Endothelial cell of umbilical vein (primary cell): ENCODE data around the gene PRDM2. TPM values are rescaled to one million over a fixed set of nuclear protein-coding genes. Genes with fewer than 3 reads are reported as not detected.

Experiments
- BruUV-seq: library from RNA; stranded (reverse); fragments of 400-500 nt; replicated peaks from 2 replicates; lab custom pipeline; 2021; lab: Mats Ljungman, UMichigan
- CTCF ChIA-PET: fragments of 300-600, 350-600 bp; sonication (Branson Sonifier 250); formaldehyde crosslinking; loops from one replicate; lab custom pipeline; 2021; ENCODE audit warnings: antibody characterized with exemption, inconsistent platforms; lab: Charles Lee
- POLR2A ChIA-PET: fragments of 300-600, 350-600 bp; sonication (Branson Sonifier 250); formaldehyde crosslinking; loops from one replicate; lab custom pipeline; 2021; ENCODE audit warnings: antibody characterized with exemption, inconsistent platforms; lab: Charles Lee
- DNase-seq: peaks from one replicate; pipeline ENCODE4 v3.0.0-alpha.2; 2011; ENCODE audit warnings: low read depth, low spot score
- FAIRE-seq: peaks from 2 replicates; lab custom pipeline; 2011; peaks lifted over from hg19 to GRCh38; lab: Jason Lieb, UNC
- H2AFZ ChIP-seq: 2 replicates; pipeline ENCODE4 v1.6.0; 2012; ENCODE audit warnings: low read depth, low read length, control low read depth, inconsistent platforms
- H3K27ac ChIP-seq: 2 replicates; pipeline ENCODE4 v1.5.1; 2011; ENCODE audit warnings: low read depth, mild to moderate bottlenecking, control low read depth, low read length, moderate library complexity; ENCODE audit not compliant: insufficient read depth
- H3K27me3 ChIP-seq, 2 experiments: 2 replicates each; pipeline versions ENCODE4 v1.6.0 to v1.6.1; 2011; ENCODE audit warnings: low read length in 2 of 2, mixed read lengths in 1 of 2; ENCODE audit not compliant: control insufficient read depth in 2 of 2, insufficient read depth in 2 of 2
- H3K36me3 ChIP-seq, 2 experiments: 2 replicates in 1 of 2; 3 replicates in 1 of 2; pipeline ENCODE4 v1.5.1; 2011; ENCODE audit warnings: low read length in 2 of 2, mild to moderate bottlenecking in 1 of 2, moderate library complexity in 1 of 2; ENCODE audit not compliant: control insufficient read depth in 2 of 2, insufficient read depth in 2 of 2; ENCODE audit errors: extremely low read depth in 1 of 2
- H3K4me1 ChIP-seq: 3 replicates; pipeline ENCODE4 v1.5.1; 2011; ENCODE audit warnings: mild to moderate bottlenecking, low read length; ENCODE audit not compliant: control insufficient read depth, insufficient read depth; ENCODE audit errors: extremely low read depth
- H3K4me2 ChIP-seq: 2 replicates; pipeline ENCODE4 v1.6.1; 2011; ENCODE audit warnings: low read length, control low read depth, mixed read lengths; ENCODE audit not compliant: insufficient read depth
- H3K4me3 ChIP-seq, 3 experiments: fragments of 200-600 bp in 1 of 3; sonication (generic), shearing (Covaris generic) in 1 of 3; replicated peaks in 1 of 3; 2 replicates each; pipeline ENCODE4 v1.5.1; 2011 to 2016; ENCODE audit warnings: control low read depth in 3 of 3, low read length in 3 of 3, mild to moderate bottlenecking in 2 of 3, inconsistent platforms in 1 of 3, low read depth in 1 of 3, moderate library complexity in 1 of 3; ENCODE audit not compliant: insufficient read depth in 1 of 3
- H3K79me2 ChIP-seq: 2 replicates; pipeline ENCODE4 v1.6.0; 2012; ENCODE audit warnings: low read length, inconsistent platforms; ENCODE audit not compliant: control insufficient read depth, insufficient read depth
- H3K9ac ChIP-seq: replicated peaks from 2 replicates; pipeline ENCODE3; 2011; ENCODE audit warnings: low read length, control low read depth; ENCODE audit not compliant: insufficient read depth; ENCODE audit errors: extremely low read depth
- H3K9me1 ChIP-seq: replicated peaks from 3 replicates; pipeline ENCODE4 v1.6.0; 2011; ENCODE audit warnings: mild to moderate bottlenecking, low read length; ENCODE audit not compliant: control insufficient read depth, insufficient read depth; ENCODE audit errors: extremely low read depth
- H3K9me3 ChIP-seq: replicated peaks from 2 replicates; pipeline ENCODE4 v1.5.1; 2012; ENCODE audit warnings: low read length, inconsistent platforms; ENCODE audit not compliant: control insufficient read depth, insufficient read depth
- H4K20me1 ChIP-seq: replicated peaks from 2 replicates; pipeline ENCODE3; 2011; ENCODE audit warnings: mild to moderate bottlenecking, low read length; ENCODE audit not compliant: control insufficient read depth, insufficient read depth; ENCODE audit errors: extremely low read depth
- CTCF ChIP-seq, 2 donors: IDR thresholded peaks; 1 replicate in 1 of 2; 2 replicates in 1 of 2; pipeline ENCODE4 v1.5.1; 2011; ENCODE audit warnings: low read length in 2 of 2, mild to moderate bottlenecking in 2 of 2, moderate library complexity in 2 of 2, control low read depth in 1 of 2, inconsistent platforms in 1 of 2, low read depth in 1 of 2; ENCODE audit not compliant: insufficient read depth in 1 of 2; ENCODE audit errors: extremely low read depth in 1 of 2
- EZH2 ChIP-seq: IDR thresholded peaks from 2 replicates; pipeline ENCODE4 v1.6.1; 2012; ENCODE audit warnings: borderline replicate concordance, low read depth, mild to moderate bottlenecking, moderate library complexity, low read length, inconsistent platforms; ENCODE audit not compliant: severe bottlenecking
- FOS ChIP-seq: IDR thresholded peaks from 2 replicates; pipeline ENCODE4 v1.6.1; 2011; ENCODE audit warnings: mild to moderate bottlenecking, low read length, moderate library complexity, borderline replicate concordance; ENCODE audit not compliant: insufficient read depth
- GATA2 ChIP-seq: IDR thresholded peaks from 2 replicates; pipeline ENCODE4 v1.7.0; 2011; ENCODE audit warnings: low read depth, mild to moderate bottlenecking, moderate library complexity, mixed read lengths, low read length; ENCODE audit not compliant: insufficient read length, insufficient read depth
- JUN ChIP-seq: IDR thresholded peaks from 2 replicates; pipeline ENCODE4 v1.6.1; 2011; ENCODE audit warnings: borderline replicate concordance, low read depth; ENCODE audit not compliant: insufficient read length, insufficient read depth
- MAX ChIP-seq: IDR thresholded peaks from 2 replicates; pipeline ENCODE4 v1.6.1; 2011; ENCODE audit not compliant: insufficient read depth, insufficient read length
- MYC ChIP-seq: IDR thresholded peaks from one replicate; pipeline ENCODE4 v1.6.1; 2011; ENCODE audit warnings: mild to moderate bottlenecking, low read depth, low read length
- POLR2A ChIP-seq: IDR thresholded peaks from 2 replicates; pipeline ENCODE4 v1.6.1; 2012; ENCODE audit warnings: low read depth, mild to moderate bottlenecking, control low read depth, low read length
- dilution Hi-C: fragments of 300-500 bp; cut with MboI; formaldehyde crosslinking; loops from one replicate; pipeline ENCODE4 v1.15.0; 2019; ENCODE audit warnings: low sequenced_read_pairs; ENCODE audit not compliant: extremely low pct_ligation_motif_present
- intact Hi-C: fragments of 100-400 bp; cut with micrococcal nuclease; formaldehyde crosslinking; loops from one replicate; pipeline ENCODE4 v1.10.0; 2022
- polyA plus RNA-seq, 4 experiments: library from polyadenylated mRNA; depleted of rRNA in 3 of 4; stranded (reverse) in 3 of 4; unstranded in 1 of 4; fragments of >200 nt; gene quantifications; 2 replicates each; pipeline versions ENCODE4 v1.2.1 to v1.2.3, GENCODE V29; 2011 to 2012; ENCODE audit warnings: missing spikeins in 1 of 4
- total RNA-seq: library from RNA; stranded (reverse); gene quantifications from 2 replicates; pipeline ENCODE4 v1.2.3, GENCODE V29; 2021

PRDM2 gene
- total and polyA plus RNA-seq, 2 donors (not counting 3 experiments of a cell fraction or from before 2014, with no cell fraction given): 11.3 to 35.7 TPM

DNA sequence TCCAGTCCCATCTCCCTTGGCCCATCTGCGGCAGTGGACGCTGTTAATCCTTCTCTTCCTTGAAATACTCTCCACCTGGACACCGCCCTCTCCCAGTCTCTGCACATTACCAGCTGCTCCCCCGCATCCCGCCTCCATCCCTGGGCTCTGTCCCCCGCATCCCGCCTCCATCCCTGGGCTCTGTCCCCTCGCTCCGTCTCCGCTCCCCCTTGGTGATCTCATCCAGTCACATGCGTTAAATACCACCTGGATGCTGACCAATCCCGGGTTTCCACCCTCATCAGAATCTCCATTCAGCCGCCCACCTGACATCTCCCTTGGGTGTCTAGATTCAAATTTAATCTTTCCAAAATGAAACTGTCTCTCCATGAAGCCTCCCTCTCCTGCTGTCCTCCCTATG lies 106.1 kb downstream of the PRDM2 start:
- Histone ChIP-seq H4K20me1 (no peaks in the 10 kb centered on the region), H2AFZ (no peak overlapping the region), H3K36me3 (no peaks in the 10 kb centered on the region), H3K9me1 (no peaks in the 10 kb centered on the region), H3K4me3 (no peak overlapping the region), H3K4me1 (no peaks in the 10 kb centered on the region), H3K4me2 (no peak overlapping the region), H3K27ac (no peak overlapping the region), H3K9me3 (no peaks in the 10 kb centered on the region), H3K79me2 (no peaks in the 10 kb centered on the region), H3K9ac (no peak overlapping the region), H3K27me3 (no peaks in the 10 kb centered on the region)
- ChIA-PET POLR2A (no interaction called here), CTCF (no interaction called here)
- dilution Hi-C loops (no loop called here), intact Hi-C loops (loop anchor here (2.0 kb wide), 1 partner anchor 57 kb away; no protein-coding TSS in a partner anchor)
- FAIRE-seq: no peak
- no peak for DNase-seq
- no TSS peak for BruUV-seq
- TF ChIP-seq JUN (no peak), GATA2 (no peak), CTCF (IDR thresholded peaks at IDR 0.05; ENCODE audit: extremely low read depth in 1 of 2, insufficient read depth in 1 of 2, low read depth in 1 of 2, low read length in 2 of 2) (no peak), MYC (no peak), MAX (no peak), EZH2 (no peak), FOS (no peak), POLR2A (no peak)
